Lower leg skin (tissue), 3 donors: ENCODE results near the gene TMEM63A.

Experiments
- POLR2A ChIP-seq, 2 donors: fragments of 450-650 bp; IDR thresholded peaks; one replicate each; pipeline ENCODE4 v1.6.1; 2016 to 2017; ENCODE audit warnings: antibody characterized with exemption in 2 of 2, mild to moderate bottlenecking in 1 of 2, moderate library complexity in 1 of 2
- TF ChIP-seq, protein P1 (sequence below), 3 donors: fragments of 450-650 bp; IDR thresholded peaks; one replicate each; pipeline ENCODE4 v1.5.1; 2016; ENCODE audit warnings: antibody characterized with exemption in 3 of 3, mild to moderate bottlenecking in 3 of 3, moderate library complexity in 2 of 3

DNA sequence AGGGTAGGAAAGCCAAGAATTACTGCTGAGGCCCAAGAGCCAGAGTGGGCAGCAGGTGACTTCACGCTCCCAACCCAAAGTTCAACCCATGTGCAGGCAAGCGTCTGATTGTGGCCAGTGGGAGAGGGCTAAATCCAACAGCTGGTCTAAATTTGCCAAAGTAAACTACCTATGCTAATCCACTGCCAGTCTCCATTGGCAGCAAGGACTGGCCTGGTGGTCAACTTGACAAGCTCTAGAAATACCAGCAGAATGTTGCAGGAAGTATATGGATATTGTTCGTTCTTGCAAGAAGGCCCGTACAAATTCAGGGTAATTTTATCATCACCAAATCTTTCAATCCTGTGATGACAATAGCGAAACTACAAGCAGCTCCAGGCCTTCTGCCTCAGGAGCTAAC, 1.5 kb downstream of the TMEM63A start:
- TF ChIP-seq POLR2A (IDR thresholded peaks at IDR 0.05) = no peak
- TF ChIP-seq, protein P1, sequence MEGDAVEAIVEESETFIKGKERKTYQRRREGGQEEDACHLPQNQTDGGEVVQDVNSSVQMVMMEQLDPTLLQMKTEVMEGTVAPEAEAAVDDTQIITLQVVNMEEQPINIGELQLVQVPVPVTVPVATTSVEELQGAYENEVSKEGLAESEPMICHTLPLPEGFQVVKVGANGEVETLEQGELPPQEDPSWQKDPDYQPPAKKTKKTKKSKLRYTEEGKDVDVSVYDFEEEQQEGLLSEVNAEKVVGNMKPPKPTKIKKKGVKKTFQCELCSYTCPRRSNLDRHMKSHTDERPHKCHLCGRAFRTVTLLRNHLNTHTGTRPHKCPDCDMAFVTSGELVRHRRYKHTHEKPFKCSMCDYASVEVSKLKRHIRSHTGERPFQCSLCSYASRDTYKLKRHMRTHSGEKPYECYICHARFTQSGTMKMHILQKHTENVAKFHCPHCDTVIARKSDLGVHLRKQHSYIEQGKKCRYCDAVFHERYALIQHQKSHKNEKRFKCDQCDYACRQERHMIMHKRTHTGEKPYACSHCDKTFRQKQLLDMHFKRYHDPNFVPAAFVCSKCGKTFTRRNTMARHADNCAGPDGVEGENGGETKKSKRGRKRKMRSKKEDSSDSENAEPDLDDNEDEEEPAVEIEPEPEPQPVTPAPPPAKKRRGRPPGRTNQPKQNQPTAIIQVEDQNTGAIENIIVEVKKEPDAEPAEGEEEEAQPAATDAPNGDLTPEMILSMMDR (IDR thresholded peaks at IDR 0.05) = no peak
